T1000 (cell line): Measurements from ENCODE around the gene KIRREL3.

Experiments
- DNase-seq: peaks from one replicate; lab custom pipeline; 2025; ENCODE audit warnings: mixed read lengths; lab: John Stamatoyannopoulos, UW

The KIRREL3 gene

GRCh38 chr11:126578426-126578825 lies 422.1 kb downstream of the KIRREL3 start:
- no peak for DNase-seq

GRCh38 chr11:126578021-126578420 lies 422.5 kb downstream of the KIRREL3 start:
- DNase-seq: no peak

DNA sequence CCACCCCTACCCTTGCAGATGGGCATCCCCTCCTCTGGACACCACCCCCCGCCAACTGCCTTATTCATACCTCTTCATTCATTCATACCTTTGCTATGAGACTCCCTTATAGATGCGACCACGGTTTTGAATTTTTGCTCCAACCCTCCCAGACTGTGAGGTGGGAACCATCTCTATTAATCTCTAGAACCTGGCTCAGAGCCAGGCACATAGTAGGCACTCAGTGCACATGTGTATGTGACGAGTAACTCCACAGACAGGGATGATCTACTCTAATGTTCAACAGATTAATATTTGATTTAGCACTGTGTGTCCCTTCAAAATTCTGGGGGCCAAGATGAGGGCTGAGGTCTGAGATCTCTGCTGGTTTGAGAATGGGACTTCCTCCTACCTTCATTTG lies 424.7 kb downstream of the KIRREL3 start:
- DNase-seq: no peak

DNA sequence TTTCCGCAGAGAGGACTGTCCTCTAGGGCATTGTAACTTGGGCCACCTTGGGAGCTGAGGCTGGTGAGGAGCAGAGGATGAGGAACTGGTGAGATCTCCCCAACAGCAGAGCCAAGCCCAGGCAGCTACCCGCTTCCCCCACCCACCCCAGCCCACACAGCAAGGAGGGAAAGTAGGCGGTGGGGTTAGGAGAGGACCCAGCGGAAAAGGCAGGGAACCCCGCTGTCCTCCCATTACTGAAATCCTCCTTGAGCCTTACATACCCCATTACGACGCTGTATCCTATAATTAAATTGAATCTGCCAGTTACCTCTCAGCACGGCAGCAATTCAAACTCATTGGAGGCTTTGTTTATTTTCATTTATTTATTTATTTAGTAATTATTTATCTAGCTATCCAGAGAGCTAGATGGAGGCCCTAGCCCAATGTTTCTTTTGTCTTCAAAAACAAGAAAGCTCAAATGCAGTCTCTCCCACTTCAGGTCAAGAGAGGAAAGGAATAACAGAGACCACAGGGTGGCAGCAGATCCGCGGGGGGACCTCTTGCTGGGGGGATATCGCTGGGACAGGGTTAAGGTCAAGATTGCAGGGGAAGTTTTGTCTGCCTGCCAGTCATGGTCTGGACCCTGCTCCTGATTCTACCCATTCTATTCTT lies 427.1 kb downstream of the KIRREL3 start:
- DNase-seq: no peak

DNA sequence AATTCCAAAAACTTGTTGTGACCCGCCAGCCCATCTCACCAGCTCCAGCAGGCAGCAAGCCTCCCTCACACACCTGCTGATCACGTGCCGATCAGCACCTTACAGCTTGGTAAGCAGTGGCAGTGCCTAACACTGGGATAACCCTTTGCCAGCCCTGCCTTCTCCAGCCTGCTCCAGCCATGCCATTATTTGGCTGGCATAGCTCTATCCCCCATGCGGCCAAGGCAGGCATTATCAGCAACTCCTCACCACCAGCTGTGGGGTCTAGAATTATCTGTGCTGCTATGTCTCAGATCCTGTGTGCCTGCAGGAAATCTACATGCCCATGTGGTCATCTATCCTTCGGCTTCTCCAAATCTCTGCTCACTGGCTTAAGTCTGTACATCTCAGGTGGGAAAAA lies 430.1 kb downstream of the KIRREL3 start:
- no peak for DNase-seq

- no peak for DNase-seq
These were observed 433.2 kb downstream of the KIRREL3 start for GRCh38 chr11:126567419-126567818.

- no peak for DNase-seq
These were observed 436.0 kb downstream of the KIRREL3 start for GRCh38 chr11:126564566-126564965.

DNA sequence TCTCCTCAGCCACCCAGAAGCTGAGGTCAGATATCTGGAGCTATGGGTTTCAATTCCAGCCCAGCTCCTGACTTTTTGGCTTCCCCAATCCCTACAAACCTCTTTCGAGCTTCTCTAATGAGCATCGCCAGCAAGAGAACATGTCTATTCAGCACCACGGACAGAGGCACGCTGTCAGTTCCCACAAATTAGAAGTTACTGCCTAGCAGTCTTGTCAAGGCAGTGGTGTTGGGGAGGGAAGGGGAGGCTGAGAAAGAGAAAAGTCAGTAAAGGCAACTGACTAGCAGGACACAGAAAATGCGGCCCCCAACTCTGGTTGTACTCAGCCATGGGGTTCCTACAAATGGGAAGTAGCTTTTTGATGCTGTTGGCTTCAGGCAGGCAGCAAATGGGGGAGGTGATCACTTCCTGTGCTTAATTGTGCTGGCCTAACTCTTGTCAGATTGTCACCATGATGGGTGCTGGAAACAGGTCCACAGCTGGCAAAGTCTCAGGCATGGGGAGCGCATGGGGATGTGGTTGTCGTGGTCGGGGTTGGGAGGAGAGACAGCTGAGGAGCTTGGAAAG lies 439.2 kb downstream of the KIRREL3 start:
- no peak for DNase-seq

GRCh38 chr11:126560221-126560620 lies 440.3 kb downstream of the KIRREL3 start:
- DNase-seq: no peak

DNA sequence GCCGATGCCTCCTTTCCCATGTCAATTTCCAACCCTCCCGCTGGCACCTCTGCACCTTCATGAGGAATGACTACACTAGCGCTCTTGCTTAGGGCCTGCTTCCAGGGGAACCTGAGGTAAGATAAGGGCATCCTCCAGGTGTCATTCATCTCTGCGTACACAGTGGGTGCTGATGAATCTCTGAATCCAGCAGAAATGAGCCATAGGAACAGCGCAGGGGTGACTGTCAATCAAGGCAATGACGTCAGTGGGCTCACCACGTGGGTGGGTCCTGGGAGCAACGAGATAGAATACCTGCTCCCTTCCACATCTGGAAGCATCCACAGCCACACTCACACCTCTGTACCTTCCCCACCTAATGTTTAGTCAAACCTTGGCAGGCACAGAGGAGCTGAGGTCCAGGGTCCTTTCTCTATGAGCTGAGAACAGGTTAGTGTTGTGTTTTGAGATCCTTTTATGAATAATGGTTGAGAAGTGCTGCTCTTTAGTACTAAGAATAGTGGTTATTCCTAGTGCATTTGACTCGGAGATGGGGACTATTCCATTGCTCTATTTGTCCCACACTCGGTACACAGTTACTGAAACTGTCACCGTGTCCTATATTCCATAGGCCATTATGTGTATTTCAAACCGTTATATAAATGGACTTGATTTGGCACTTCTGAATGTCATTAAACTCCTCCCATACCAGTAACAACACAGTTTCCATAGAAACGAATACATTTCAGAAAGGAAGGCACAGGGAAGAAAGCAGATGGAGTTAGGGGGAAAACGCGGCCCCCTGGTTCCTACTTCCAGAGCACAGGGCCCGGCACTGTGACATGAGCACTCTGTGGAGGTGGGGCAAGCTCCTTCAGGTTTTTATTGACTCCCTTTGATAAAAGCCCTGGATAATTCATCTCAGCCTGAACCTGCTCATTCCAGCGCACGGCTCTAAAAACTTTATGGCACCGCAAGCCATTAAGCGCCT lies 451.7 kb downstream of the KIRREL3 start:
- DNase-seq: no peak

DNA sequence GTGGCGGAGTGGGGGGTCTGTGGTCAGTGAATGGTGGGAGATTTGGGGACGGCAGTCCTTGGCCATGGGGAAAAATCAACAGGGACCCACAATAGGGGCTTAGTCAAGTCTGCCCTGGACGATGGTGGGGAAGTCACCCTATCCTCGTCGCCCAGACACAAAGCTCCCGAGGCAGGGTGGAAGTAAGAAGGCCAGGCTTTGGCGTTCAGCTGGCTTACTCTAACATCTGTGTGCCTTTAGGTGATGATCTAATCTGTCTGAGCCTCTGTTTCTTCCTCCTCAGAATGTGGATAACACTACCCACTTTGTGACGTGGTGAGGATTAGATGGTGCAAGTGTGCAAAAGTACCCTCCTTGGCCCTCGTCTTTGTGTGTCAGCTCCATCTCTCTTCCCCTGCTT lies 452.9 kb downstream of the KIRREL3 start:
- no peak for DNase-seq

GRCh38 chr11:126547161-126547560 lies 453.4 kb downstream of the KIRREL3 start:
- no peak for DNase-seq

- DNase-seq: no peak
These were observed 453.9 kb downstream of the KIRREL3 start for GRCh38 chr11:126546694-126547093.

- no peak for DNase-seq
These were observed 454.4 kb downstream of the KIRREL3 start for GRCh38 chr11:126546191-126546590.

GRCh38 chr11:126545057-126545555 lies 455.5 kb downstream of the KIRREL3 start:
- DNase-seq: no peak

- DNase-seq: no peak
These were observed 456.2 kb downstream of the KIRREL3 start for GRCh38 chr11:126544108-126545056.

DNA sequence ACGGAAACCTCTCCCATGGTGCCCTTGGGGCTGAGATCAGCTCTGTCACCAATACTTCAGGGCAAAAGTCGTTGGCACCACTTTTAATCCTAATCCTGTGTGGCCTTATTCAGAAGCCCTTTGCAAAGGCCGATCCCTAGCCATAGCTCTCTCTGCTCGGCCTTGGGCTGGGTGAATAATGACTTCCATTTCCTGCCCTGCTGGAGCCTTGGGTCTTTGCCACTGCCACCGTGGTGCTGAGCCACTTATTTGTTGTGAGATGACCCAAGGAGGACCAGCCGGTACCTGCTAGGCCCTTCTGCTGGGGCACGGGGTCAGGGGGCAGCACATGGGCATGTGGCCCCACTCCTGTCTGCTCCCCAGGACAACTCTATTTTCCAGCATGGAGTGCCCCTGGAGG lies 456.9 kb downstream of the KIRREL3 start:
- no peak for DNase-seq

- DNase-seq: no peak
These were observed 458.1 kb downstream of the KIRREL3 start for GRCh38 chr11:126542334-126543015.

DNA sequence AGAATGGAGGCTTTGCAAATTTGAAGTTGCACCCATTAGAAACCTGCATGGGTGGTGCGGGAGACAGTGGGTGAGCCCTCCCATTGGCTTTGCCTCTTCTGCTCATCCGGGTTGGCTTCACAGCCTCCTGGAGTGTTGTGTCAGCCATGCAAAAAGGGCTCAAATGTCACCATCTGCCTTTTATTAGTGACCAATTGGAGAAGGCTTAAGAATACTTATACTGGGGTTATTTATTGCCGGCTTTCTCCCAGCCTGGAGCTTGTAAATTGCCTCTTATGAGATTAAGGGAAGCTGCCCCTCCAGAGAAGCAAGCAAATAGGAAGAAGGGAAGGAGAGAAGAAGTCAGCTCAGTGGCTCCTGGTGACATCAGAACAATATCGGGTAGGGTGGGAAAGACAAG lies 462.5 kb downstream of the KIRREL3 start:
- no peak for DNase-seq

DNA sequence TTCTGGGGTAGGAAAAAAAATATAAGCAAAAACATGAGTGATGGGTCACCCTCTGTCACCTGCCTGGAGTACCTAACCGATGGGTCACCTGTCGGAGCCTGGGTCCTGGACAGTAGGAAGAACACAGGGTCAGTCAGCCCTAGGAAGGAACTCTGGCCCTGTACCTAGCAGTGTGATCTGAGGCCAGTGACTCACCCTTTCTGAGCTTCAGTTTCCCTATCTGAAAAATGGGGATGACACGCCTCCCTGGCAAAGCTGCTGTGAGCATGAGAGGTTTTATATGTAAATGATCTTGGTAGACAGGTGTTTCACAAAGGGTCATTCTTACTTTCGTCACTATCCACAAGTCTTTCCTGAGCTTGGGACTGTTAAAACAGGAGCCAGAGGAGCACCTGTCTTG lies 463.1 kb downstream of the KIRREL3 start:
- DNase-seq: no peak
